Measurements from ENCODE around the gene EPB41L2.

The EPB41L2 gene

DNA sequence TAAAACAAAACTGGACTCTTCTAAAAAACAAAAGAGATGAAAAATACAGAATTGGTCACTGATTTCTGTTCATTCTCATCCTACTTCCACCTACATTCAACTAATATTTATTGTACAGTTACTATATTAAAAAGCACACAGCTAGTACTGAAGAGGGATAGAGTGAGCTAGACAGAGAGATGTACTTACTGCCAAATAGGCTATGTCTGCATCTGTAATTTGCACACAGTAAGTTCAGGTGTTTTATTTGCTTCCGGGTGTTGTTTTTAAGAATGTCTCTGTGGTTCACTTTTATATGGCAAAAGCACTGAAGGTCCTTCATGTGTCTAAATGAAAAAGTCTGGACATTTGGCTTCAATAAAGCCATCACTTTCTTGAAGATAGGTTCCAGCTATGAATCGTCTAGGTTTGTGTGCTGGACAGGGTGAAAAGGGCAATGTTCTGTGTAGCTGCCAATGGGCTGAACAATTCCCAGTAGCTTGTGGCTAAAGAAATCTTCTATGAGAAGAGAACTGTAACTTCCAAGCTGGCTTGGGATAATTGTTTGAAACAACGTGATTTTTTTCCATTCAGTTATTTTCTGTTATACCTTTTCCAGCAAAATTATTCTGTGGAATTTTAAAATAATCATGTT is 47.3 kb downstream of the EPB41L2 start:
- TF ChIP-seq, protein P1, sequence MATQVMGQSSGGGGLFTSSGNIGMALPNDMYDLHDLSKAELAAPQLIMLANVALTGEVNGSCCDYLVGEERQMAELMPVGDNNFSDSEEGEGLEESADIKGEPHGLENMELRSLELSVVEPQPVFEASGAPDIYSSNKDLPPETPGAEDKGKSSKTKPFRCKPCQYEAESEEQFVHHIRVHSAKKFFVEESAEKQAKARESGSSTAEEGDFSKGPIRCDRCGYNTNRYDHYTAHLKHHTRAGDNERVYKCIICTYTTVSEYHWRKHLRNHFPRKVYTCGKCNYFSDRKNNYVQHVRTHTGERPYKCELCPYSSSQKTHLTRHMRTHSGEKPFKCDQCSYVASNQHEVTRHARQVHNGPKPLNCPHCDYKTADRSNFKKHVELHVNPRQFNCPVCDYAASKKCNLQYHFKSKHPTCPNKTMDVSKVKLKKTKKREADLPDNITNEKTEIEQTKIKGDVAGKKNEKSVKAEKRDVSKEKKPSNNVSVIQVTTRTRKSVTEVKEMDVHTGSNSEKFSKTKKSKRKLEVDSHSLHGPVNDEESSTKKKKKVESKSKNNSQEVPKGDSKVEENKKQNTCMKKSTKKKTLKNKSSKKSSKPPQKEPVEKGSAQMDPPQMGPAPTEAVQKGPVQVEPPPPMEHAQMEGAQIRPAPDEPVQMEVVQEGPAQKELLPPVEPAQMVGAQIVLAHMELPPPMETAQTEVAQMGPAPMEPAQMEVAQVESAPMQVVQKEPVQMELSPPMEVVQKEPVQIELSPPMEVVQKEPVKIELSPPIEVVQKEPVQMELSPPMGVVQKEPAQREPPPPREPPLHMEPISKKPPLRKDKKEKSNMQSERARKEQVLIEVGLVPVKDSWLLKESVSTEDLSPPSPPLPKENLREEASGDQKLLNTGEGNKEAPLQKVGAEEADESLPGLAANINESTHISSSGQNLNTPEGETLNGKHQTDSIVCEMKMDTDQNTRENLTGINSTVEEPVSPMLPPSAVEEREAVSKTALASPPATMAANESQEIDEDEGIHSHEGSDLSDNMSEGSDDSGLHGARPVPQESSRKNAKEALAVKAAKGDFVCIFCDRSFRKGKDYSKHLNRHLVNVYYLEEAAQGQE (IDR thresholded peaks at IDR 0.05; ENCODE audit: insufficient read depth in 1 of 2, low read depth in 2 of 2, low read length in 2 of 2), result no peak
- TF ChIP-seq TAF1 (IDR thresholded peaks at IDR 0.05; ENCODE audit: borderline replicate concordance, insufficient read depth, low read length), result no peak
- no peak for TF ChIP-seq SIN3A (IDR thresholded peaks at IDR 0.05; ENCODE audit: borderline replicate concordance, insufficient read depth, low read length)
- TF ChIP-seq POLR2AphosphoS5 (IDR thresholded peaks at IDR 0.05; ENCODE audit: low read depth, low read length), result no peak
- TF ChIP-seq FOXP2 (optimal IDR thresholded peaks at IDR 0.05; ENCODE audit: borderline replicate concordance, extremely low read depth, extremely low read length, insufficient read depth), result no peak

DNA sequence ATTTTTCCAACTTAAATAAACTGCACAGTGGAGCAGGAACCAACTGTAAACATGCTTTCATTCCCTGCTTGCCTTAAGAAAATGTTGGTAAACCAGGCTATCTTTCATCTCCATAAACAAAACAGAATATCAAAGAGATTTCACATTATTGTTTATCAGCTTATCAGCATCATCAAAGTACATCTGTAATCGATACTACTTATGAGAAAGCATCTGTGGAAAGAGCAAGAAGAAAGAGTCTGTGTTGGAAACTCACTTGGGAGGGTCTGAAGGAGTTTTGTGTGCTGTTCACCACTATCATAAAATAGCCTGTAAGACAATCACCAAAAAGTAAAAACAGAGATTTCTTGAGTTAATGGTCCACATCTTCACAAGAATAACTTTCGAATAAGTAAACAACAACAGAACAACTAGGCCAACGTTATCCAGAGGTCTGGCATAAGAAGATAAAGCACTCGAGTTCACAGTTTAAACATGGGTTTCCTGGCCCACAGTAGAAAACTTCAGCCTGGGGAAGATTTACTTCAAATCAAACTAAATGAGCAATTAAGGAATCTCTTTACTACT is 47.9 kb downstream of the EPB41L2 start:
- TF ChIP-seq FOXP2 (optimal IDR thresholded peaks at IDR 0.05; ENCODE audit: borderline replicate concordance, extremely low read depth, extremely low read length, insufficient read depth), result no peak
- TF ChIP-seq TAF1 (IDR thresholded peaks at IDR 0.05; ENCODE audit: borderline replicate concordance, insufficient read depth, low read length), result no peak
- no peak for TF ChIP-seq POLR2AphosphoS5 (IDR thresholded peaks at IDR 0.05; ENCODE audit: low read depth, low read length)
- TF ChIP-seq, protein P1 (IDR thresholded peaks at IDR 0.05; ENCODE audit: insufficient read depth in 1 of 2, low read depth in 2 of 2, low read length in 2 of 2), result no peak

DNA sequence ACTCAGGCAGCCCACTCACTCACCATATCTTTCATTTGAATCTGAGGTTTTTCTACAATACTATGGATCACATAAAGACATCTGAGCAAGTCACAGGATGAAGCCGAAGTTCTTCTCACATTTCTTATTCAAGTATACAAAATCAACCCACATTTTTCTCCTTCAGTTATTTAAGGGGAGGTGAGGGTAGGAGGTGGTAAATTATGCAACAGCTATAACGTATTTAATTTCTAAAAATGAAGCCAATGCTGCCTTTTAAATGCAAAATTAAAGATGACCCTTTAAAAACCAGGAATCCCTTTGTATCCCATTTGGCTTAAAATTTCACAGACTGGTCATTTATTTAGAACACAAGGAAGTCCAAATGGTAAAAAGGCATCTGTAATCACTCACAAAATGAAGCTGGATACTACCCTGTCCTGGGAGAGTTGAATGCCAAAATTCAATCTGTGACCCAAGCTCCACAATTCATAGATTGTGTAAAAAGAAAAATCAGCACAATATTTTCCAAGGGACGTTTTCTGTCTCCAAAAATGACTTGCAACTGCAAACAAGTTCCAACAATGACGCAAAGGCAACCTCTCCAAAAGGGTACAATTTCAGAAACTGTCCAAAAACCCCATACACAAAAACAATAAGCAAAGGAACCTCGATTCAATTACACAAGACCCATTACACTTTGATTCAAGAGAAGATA is 48.8 kb downstream of the EPB41L2 start:
- TF ChIP-seq, protein P1 (IDR thresholded peaks at IDR 0.05; ENCODE audit: insufficient read depth in 1 of 2, low read depth in 2 of 2, low read length in 2 of 2), result no peak
- TF ChIP-seq TAF1 (IDR thresholded peaks at IDR 0.05; ENCODE audit: borderline replicate concordance, insufficient read depth, low read length), result no peak
- no peak for TF ChIP-seq FOXP2 (optimal IDR thresholded peaks at IDR 0.05; ENCODE audit: borderline replicate concordance, extremely low read depth, extremely low read length, insufficient read depth)
- TF ChIP-seq SIN3A (IDR thresholded peaks at IDR 0.05; ENCODE audit: borderline replicate concordance, insufficient read depth, low read length), result no peak
- TF ChIP-seq POLR2AphosphoS5 (IDR thresholded peaks at IDR 0.05; ENCODE audit: low read depth, low read length), result no peak

DNA sequence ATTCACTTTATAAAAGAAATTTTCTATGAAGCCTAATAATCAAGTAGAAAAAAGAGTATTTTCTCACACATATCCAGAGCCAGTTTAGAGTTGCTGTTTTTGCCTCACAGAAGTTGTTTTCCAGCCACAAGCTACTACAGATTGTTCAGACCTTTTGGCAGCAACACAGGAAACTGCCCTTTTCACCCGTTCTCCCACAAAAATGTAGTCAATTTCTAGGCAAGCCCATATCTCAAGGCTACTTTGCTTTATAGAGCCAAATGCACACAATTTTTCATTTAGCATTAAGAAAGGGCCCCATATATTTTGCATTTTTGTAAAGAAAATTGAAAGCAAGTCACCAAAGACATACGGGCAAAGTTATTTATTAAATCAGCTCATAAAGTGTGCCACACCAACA is 49.5 kb downstream of the EPB41L2 start:
- TF ChIP-seq POLR2AphosphoS5 (IDR thresholded peaks at IDR 0.05; ENCODE audit: low read depth, low read length) (no peak), SIN3A (IDR thresholded peaks at IDR 0.05; ENCODE audit: borderline replicate concordance, insufficient read depth, low read length) (no peak), TAF1 (IDR thresholded peaks at IDR 0.05; ENCODE audit: borderline replicate concordance, insufficient read depth, low read length) (no peak)
- TF ChIP-seq, protein P1 (IDR thresholded peaks at IDR 0.05; ENCODE audit: insufficient read depth in 1 of 2, low read depth in 2 of 2, low read length in 2 of 2), result no peak
